Prostate gland (tissue), 2 donors: ENCODE measurements around the gene COA7. TPM values are rescaled to one million over a fixed set of nuclear protein-coding genes. Genes with fewer than 3 reads are reported as not detected.

Experiments used
- DNase-seq: peaks from one replicate; pipeline ENCODE4 v3.0.0-alpha.2; 2019; ENCODE audit warnings: low spot score
- H3K27ac ChIP-seq, 2 donors: fragments of 200-600 bp; sonication (generic); 2 replicates each; pipeline ENCODE4 v1.5.1; 2017 to 2019
- H3K27me3 ChIP-seq: fragments of 200-600 bp; sonication (generic); replicated peaks from 2 replicates; pipeline ENCODE4 v1.5.1; 2019; ENCODE audit not compliant: insufficient read depth
- H3K36me3 ChIP-seq, 2 donors: fragments of 200-600 bp; sonication (generic); 1 replicate in 1 of 2; 2 replicates in 1 of 2; pipeline versions ENCODE4 v1.5.1 to v1.8.1; 2017 to 2019
- H3K4me1 ChIP-seq: fragments of 200-600 bp; sonication (generic); replicated peaks from 2 replicates; pipeline ENCODE4 v1.5.1; 2019
- H3K4me3 ChIP-seq, 2 donors: fragments of 200-600 bp; sonication (generic); 2 replicates each; pipeline ENCODE4 v1.5.1; 2017 to 2019
- H3K9me3 ChIP-seq: fragments of 200-600 bp; sonication (generic); 2 replicates; pipeline ENCODE4 v1.5.1; 2017
- CTCF ChIP-seq, 4 experiments: fragments of 200-600 bp in 2 of 4; fragments of 450-650 bp in 2 of 4; sonication (generic) in 2 of 4; IDR thresholded peaks; 1 replicate in 3 of 4; 2 replicates in 1 of 4; pipeline ENCODE4 v1.5.1; 2016 to 2019; ENCODE audit warnings: antibody characterized with exemption in 4 of 4, mild to moderate bottlenecking in 2 of 4, moderate library complexity in 2 of 4
- POLR2A ChIP-seq: fragments of 450-650 bp; IDR thresholded peaks from one replicate; pipeline ENCODE4 v1.6.1; 2016; ENCODE audit warnings: antibody characterized with exemption, mild to moderate bottlenecking
- POLR2AphosphoS5 ChIP-seq: sonication (generic); formaldehyde crosslinking; IDR thresholded peaks from one replicate; pipeline ENCODE4 v1.6.1; 2017; ENCODE audit warnings: antibody characterized with exemption
- WGBS: methylation state at CpG from one replicate; pipeline ENCODE4 v1.1.5; 2018; 5-methylcytosine and 5-hydroxymethylcytosine counted together
- intact Hi-C: fragments of 100-400 bp; cut with DNase I; formaldehyde crosslinking; loops from one replicate; pipeline ENCODE4 v1.14.2; 2022
- total RNA-seq, 2 donors: library from RNA; depleted of rRNA; stranded (reverse); fragments of >200 nt; gene quantifications; one replicate each; pipeline ENCODE4 v1.1.0, GENCODE V29; 2016

COA7 gene
- total RNA-seq, 2 donors from 2014 or later = 4.4 to 9.1 TPM

- no peak overlapping the region for H3K27ac ChIP-seq
- TF ChIP-seq POLR2A (no peak), POLR2AphosphoS5 (no peak), CTCF (IDR thresholded peaks at IDR 0.05) (no peak)
- no peaks in the 10 kb centered on the region for H3K9me3 ChIP-seq
- intact Hi-C loops = no loop called here
- H3K4me3 ChIP-seq = no peak overlapping the region
- H3K36me3 ChIP-seq = no peaks in the 10 kb centered on the region
- 87% methylated on average over 3 of the region's 3 CpGs for whole genome bisulfite sequencing
- DNase-seq = no peak
- H3K27me3 ChIP-seq = no peaks in the 10 kb centered on the region
- no peaks in the 10 kb centered on the region for H3K4me1 ChIP-seq
Measured at GRCh38 chr1:52660807-52661206, 37.3 kb downstream of the COA7 start.

GRCh38 chr1:52659851-52660596 lies 38.1 kb downstream of the COA7 start:
- TF ChIP-seq POLR2AphosphoS5 (no peak), CTCF (IDR thresholded peaks at IDR 0.05) (no peak), POLR2A (no peak)
- Histone ChIP-seq H3K4me1 (no peaks in the 10 kb centered on the region), H3K9me3 (no peaks in the 10 kb centered on the region), H3K4me3 (no peak overlapping the region), H3K36me3 (no peaks in the 10 kb centered on the region), H3K27me3 (no peaks in the 10 kb centered on the region), H3K27ac (no peak overlapping the region)
- 68% methylated on average over 13 of the region's 13 CpGs for WGBS
- intact Hi-C loops = no loop called here
- no peak for DNase-seq

- WGBS = 100% methylated on average over 3 of the region's 3 CpGs
- no peaks in the 10 kb centered on the region for H3K27me3 ChIP-seq
- no peak for TF ChIP-seq POLR2AphosphoS5
- no peak for TF ChIP-seq POLR2A
- TF ChIP-seq CTCF (IDR thresholded peaks at IDR 0.05) = no peak
- H3K36me3 ChIP-seq = no peaks in the 10 kb centered on the region
- no peak overlapping the region for H3K27ac ChIP-seq
- DNase-seq = no peak
- no peak overlapping the region for H3K4me3 ChIP-seq
- intact Hi-C loops = no loop called here
- no peaks in the 10 kb centered on the region for H3K9me3 ChIP-seq
- no peaks in the 10 kb centered on the region for H3K4me1 ChIP-seq
Measured at GRCh38 chr1:52659356-52659755, 38.8 kb downstream of the COA7 start.

- Histone ChIP-seq H3K27ac (no peak overlapping the region), H3K27me3 (no peaks in the 10 kb centered on the region), H3K9me3 (no peaks in the 10 kb centered on the region), H3K4me1 (no peaks in the 10 kb centered on the region), H3K36me3 (no peaks in the 10 kb centered on the region), H3K4me3 (no peak overlapping the region)
- intact Hi-C loops = no loop called here
- TF ChIP-seq POLR2AphosphoS5 = no peak
- no peak for TF ChIP-seq CTCF (IDR thresholded peaks at IDR 0.05)
- TF ChIP-seq POLR2A = no peak
- 91% methylated on average over 1 of the region's 1 CpG for WGBS
- no peak for DNase-seq
Measured at GRCh38 chr1:52658795-52659194, 39.4 kb downstream of the COA7 start.

- Histone ChIP-seq H3K27me3 (no peaks in the 10 kb centered on the region), H3K27ac (no peak overlapping the region), H3K4me1 (no peaks in the 10 kb centered on the region), H3K36me3 (no peaks in the 10 kb centered on the region), H3K4me3 (no peak overlapping the region), H3K9me3 (no peaks in the 10 kb centered on the region)
- no peak for TF ChIP-seq POLR2AphosphoS5
- no peak for TF ChIP-seq CTCF (IDR thresholded peaks at IDR 0.05)
- TF ChIP-seq POLR2A = no peak
- intact Hi-C loops = no loop called here
- no peak for DNase-seq
- WGBS = 98% methylated on average over 3 of the region's 3 CpGs
Measured at GRCh38 chr1:52657702-52658101, 40.4 kb downstream of the COA7 start.
